HG03045 (cell line): ENCODE measurements around the gene NPTX1.
"Not testable (repeated sequence)": the region's sequence is repeated elsewhere in the genome, so short reads cannot be mapped to it uniquely, and the experiment has no call there.

Source experiments
- ATAC-seq: cut with Tn5 transposase; IDR thresholded peaks from one replicate; pipeline ENCODE4 v1.9.1; 2021; ENCODE audit warnings: mild to moderate bottlenecking, moderate library complexity; ENCODE audit not compliant: unreplicated experiment

The NPTX1 gene

GRCh38 chr17:80475910-80476876, at the start of gene NPTX1:
Gene NPTX1 (minus strand): TSS chr17:80476607. CDS start chr17:80476446, 161 bp downstream.
- ATAC-seq = no peak

- ATAC-seq = no peak
Observed at GRCh38 chr17:80523956-80524712, 47.7 kb upstream of the NPTX1 start.

GRCh38 chr17:80523054-80523744, 46.8 kb upstream of the NPTX1 start:
- ATAC-seq = no peak

GRCh38 chr17:80520810-80521455, 44.5 kb upstream of the NPTX1 start:
- no peak for ATAC-seq

- no peak for ATAC-seq
Observed at GRCh38 chr17:80519091-80519781, 42.8 kb upstream of the NPTX1 start.

GRCh38 chr17:80518392-80518791, 42.0 kb upstream of the NPTX1 start:
- no peak for ATAC-seq

GRCh38 chr17:80517641-80518040, 41.2 kb upstream of the NPTX1 start:
- ATAC-seq = no peak

- ATAC-seq = no peak
Observed at GRCh38 chr17:80516171-80516932, 39.9 kb upstream of the NPTX1 start.

- ATAC-seq = no peak
Observed at GRCh38 chr17:80513892-80514291, 37.5 kb upstream of the NPTX1 start.

GRCh38 chr17:80513201-80513600, 36.8 kb upstream of the NPTX1 start:
- no peak for ATAC-seq

GRCh38 chr17:80512233-80512632, 35.8 kb upstream of the NPTX1 start:
- no peak for ATAC-seq

- no peak for ATAC-seq
Observed at GRCh38 chr17:80511222-80512180, 35.1 kb upstream of the NPTX1 start.

GRCh38 chr17:80510772-80511171, 34.4 kb upstream of the NPTX1 start:
- ATAC-seq = no peak

GRCh38 chr17:80510132-80510531, 33.7 kb upstream of the NPTX1 start:
- ATAC-seq = no peak

- ATAC-seq = no peak
Observed at GRCh38 chr17:80509311-80509710, 32.9 kb upstream of the NPTX1 start.

- no peak for ATAC-seq
Observed at GRCh38 chr17:80507965-80508364, 31.6 kb upstream of the NPTX1 start.

GRCh38 chr17:80507177-80507576, 30.8 kb upstream of the NPTX1 start:
- not testable (repeated sequence) for ATAC-seq

- no peak for ATAC-seq
Observed at GRCh38 chr17:80504686-80505413, 28.4 kb upstream of the NPTX1 start.
